ENCODE results near the gene PSMA3. TPM values are rescaled to one million over a fixed set of nuclear protein-coding genes. Genes with fewer than 3 reads are reported as not detected.

The PSMA3 gene
- 100 to 1,000 TPM; 233 to 245 TPM for total RNA-seq

GRCh38 chr14:58244556-58245387 is at the start of gene PSMA3:
Gene PSMA3, plus strand, starts transcription at chr14:58244843. Its CDS starts 78 bp downstream, at chr14:58244921.
- Mint-ChIP-seq H3K4me1 (peaks cover 41% of the 10 kb centered on the region), H3K4me3 (peak within 1 kb of the TSS; percentile 95), H3K36me3 (ENCODE audit: low read depth) (peaks cover 16% of the 10 kb centered on the region), H3K27ac (peak within 1 kb of the TSS; percentile 98), H3K27me3 (no peaks in the 10 kb centered on the region), H3K9me3 (no peaks in the 10 kb centered on the region)
- DNase-seq, result peak; percentile 98
- ChIA-PET CTCF (interaction anchor here (1.1 to 1.4 kb wide), 2 partner anchors 10 kb away, joined by 3 read pairs; no protein-coding TSS in a partner anchor), POLR2A (no interaction called here)

DNA sequence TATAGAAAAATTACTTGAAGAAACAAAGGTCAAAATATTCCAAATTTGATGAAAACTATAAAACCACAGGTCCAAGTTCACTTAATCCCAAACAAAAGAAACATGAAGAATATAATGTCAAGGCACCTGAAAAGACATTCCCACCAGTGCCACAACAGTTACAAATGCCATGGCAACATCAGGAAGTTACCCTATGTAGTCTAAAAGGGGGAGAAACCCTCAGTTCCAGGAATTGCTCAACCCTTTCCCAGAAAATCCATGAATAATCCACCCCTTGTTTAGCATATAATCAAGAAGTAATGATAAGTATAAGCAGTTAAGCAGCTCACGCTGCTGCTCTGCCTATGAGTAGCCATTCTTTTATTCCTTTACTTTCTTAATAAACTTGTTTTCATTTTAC is 48.4 kb upstream of the PSMA3 start:
- CTCF ChIA-PET, result interaction anchor here (0.6 kb wide), 3 partner anchors 53 to 1620 kb away, joined by 3 read pairs; no protein-coding TSS in a partner anchor
- no peak overlapping the region for H3K4me3 Mint-ChIP-seq

DNA sequence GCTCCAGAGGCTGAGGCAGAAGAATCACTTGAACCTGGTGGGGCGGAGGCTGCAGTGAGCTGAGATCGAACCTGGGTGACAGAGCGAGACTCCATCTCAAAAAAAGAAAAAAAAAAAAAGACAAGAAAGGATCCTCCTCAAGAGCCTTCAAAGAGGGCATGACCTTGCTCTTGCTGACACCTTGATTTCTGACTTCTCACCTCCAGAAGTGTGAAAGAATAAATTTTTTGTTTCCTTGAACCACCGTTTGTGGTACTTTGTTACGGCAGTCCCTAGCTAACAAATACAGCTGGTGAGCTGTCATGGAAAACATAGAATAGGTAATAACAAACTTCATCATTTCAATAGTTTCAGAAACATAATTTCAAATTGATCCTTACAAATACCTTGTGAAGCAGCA is 46.6 kb upstream of the PSMA3 start:
- H3K27me3 Mint-ChIP-seq, result no peaks in the 10 kb centered on the region

More for the DNA sequence above, 48.4 kb upstream of the PSMA3 start:
- Mint-ChIP-seq H3K4me1 (peaks cover 19% of the 10 kb centered on the region), H3K27me3 (no peaks in the 10 kb centered on the region), H3K36me3 (ENCODE audit: low read depth) (no peaks in the 10 kb centered on the region), H3K9me3 (no peaks in the 10 kb centered on the region), H3K27ac (no peak overlapping the region)
- POLR2A ChIA-PET, result no interaction called here
- no peak for DNase-seq

DNA sequence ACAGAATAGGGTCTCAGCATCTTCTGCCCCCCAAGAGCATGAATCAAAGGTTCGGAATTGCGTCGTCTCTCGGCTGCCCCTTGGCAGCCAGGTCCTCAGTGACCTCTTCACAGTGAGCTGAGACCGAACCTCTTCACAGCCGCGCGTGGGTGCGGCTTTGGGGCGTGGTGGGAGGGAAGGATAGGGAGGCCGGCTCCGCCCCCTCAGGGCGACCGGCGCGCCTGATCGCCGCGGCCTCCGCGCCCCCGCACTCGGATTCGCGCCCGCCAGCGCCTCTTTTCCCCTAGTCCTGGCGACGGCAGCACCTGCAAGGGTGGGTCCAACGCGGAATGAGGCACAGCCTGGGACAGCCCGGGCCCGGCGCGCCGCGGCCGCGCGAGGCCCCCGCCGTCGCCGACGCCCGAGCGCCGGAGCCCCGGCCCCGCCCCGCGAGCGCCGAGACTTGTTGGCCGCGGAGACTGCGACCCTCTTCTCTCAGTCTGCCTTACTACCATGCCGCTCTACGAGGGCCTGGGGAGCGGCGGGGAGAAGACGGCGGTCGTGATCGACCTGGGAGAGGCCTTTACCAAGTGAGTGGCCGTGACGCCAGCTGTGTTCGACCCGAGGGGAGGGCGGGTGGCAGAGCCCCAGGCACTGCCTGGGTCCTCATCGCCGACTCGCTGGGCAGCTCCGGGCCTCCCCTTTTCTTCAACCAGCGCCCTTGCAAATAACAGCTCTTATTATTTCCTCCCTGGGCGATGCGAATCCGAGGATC is 44.7 kb upstream of the PSMA3 start, which contains the start of gene ACTR10:
Gene ACTR10 (plus strand): TSS at position 424 of the 754 bp plus-strand sequence. CDS start 69 bp downstream, at position 493.
- peak within 1 kb of the TSS; percentile 98 for H3K27ac Mint-ChIP-seq
- H3K4me1 Mint-ChIP-seq, result peaks cover 30% of the 10 kb centered on the region
- ChIA-PET POLR2A (interaction anchor here (0.6 kb wide), 1 partner anchor 182 kb away, joined by 9 read pairs; no protein-coding TSS in a partner anchor), CTCF (interaction anchor here (0.8 to 1.5 kb wide), 2 partner anchors 27 to 98 kb away, joined by 3 to 4 read pairs; partner anchors contain the start of gene ARID4A)
- H3K27me3 Mint-ChIP-seq, result no peaks in the 10 kb centered on the region
- peak within 1 kb of the TSS; percentile 96 for H3K4me3 Mint-ChIP-seq
- peaks cover 5% of the 10 kb centered on the region for H3K36me3 Mint-ChIP-seq (ENCODE audit: low read depth)
- DNase-seq, result peak; percentile 84
- H3K9me3 Mint-ChIP-seq, result no peaks in the 10 kb centered on the region

More for the DNA sequence above, 46.6 kb upstream of the PSMA3 start:
- no peak overlapping the region for H3K4me3 Mint-ChIP-seq
- H3K9me3 Mint-ChIP-seq, result no peaks in the 10 kb centered on the region
- peaks cover 29% of the 10 kb centered on the region for H3K4me1 Mint-ChIP-seq
- POLR2A ChIA-PET, result no interaction called here
- CTCF ChIA-PET, result interaction anchor here (0.6 to 1.4 kb wide), 2 partner anchors 21 to 479 kb away, joined by 3 read pairs; no protein-coding TSS in a partner anchor
- H3K36me3 Mint-ChIP-seq (ENCODE audit: low read depth), result peaks cover 2% of the 10 kb centered on the region
- DNase-seq, result no peak
- no peak overlapping the region for H3K27ac Mint-ChIP-seq

DNA sequence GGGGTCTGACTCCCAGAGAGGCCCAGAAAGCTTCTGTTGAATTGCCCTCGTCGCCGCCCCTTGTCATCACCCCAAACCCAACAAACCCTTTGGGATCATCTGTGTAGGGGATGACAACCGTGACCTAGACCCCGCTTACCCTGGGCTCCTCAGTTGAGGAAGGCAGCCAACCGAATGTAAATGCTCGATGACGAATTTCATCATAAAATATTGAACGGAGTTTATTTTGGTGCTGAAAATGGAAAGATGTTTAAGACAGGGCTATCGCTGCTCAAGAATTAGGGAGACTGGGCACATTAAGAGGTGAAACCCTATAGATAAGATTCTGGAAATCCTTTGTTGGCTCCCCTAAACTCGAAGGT is 44.2 kb upstream of the PSMA3 start:
- Mint-ChIP-seq H3K4me1 (peaks cover 30% of the 10 kb centered on the region), H3K27ac (peak overlapping the region; percentile 98), H3K4me3 (peak overlapping the region; percentile 96), H3K9me3 (no peaks in the 10 kb centered on the region), H3K27me3 (no peaks in the 10 kb centered on the region), H3K36me3 (ENCODE audit: low read depth) (peaks cover 5% of the 10 kb centered on the region)
- ChIA-PET POLR2A (no interaction called here), CTCF (interaction anchor here (0.8 to 1.5 kb wide), 2 partner anchors 26 to 98 kb away, joined by 3 to 4 read pairs; partner anchors contain the start of gene ARID4A)
- no peak for DNase-seq

DNA sequence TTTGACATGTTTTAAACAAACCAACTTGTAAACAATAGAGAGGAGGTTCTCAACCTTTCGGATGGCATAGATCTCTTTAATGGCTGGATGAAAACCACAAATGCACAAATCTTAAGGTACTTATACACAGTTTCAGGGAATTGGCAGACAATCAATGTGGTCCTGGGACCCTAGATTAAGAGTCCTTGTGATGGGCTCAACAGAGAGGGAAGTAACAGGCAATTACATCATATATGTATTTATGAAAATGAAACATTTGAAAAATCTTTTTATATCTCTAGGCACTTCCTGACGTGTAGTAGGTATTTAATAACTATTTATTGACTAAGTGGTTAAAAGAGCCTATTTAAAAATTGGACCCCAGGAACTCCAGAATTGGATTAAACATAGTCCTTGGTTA is 43.8 kb upstream of the PSMA3 start:
- Mint-ChIP-seq H3K36me3 (ENCODE audit: low read depth) (peaks cover 5% of the 10 kb centered on the region), H3K9me3 (no peaks in the 10 kb centered on the region), H3K27me3 (no peaks in the 10 kb centered on the region), H3K4me1 (peaks cover 30% of the 10 kb centered on the region), H3K27ac (peak overlapping the region; percentile 98), H3K4me3 (peak overlapping the region; percentile 96)
- DNase-seq, result no peak
- ChIA-PET POLR2A (no interaction called here), CTCF (no interaction called here)

GRCh38 chr14:58213176-58213575 is 31.5 kb upstream of the PSMA3 start:
- H3K27me3 Mint-ChIP-seq, result no peaks in the 10 kb centered on the region

DNA sequence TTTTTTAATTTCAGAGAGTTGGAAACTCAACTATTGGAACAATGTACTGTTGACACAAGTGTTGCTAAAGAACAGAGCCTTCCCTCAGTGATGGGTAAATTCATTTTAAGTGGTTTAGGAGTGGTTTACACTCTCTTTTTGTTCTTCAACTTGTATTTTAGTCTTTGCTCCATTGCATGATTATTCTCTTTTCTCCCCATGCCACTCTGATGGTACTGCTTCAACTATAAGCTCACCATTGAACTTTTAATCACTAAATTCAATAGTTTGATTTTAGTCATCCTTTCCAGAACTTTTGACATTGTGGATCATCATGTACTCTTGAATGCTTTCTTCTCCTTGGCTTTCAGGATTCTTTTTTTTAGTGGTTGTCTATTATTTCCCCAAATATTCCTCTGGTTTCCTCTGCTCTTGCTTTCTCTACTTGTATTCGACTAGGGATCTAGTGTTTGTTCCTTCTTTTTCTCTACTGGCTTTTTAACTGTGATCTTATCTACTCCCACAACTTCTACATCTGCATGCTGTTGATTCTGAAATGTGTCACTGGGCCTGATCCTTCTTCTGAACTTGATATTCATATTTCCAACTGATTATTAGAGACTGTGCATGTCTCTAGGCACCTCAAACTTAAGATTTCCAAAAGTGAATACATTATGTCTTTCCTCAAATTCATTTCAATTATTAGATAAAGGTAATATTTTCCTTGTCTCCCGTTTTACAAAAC is 29.3 kb upstream of the PSMA3 start:
- Mint-ChIP-seq H3K9me3 (peaks cover 2% of the 10 kb centered on the region), H3K36me3 (ENCODE audit: low read depth) (peaks cover 34% of the 10 kb centered on the region), H3K27me3 (no peaks in the 10 kb centered on the region), H3K4me1 (peaks cover 3% of the 10 kb centered on the region), H3K27ac (no peak overlapping the region), H3K4me3 (no peak overlapping the region)
- ChIA-PET CTCF (interaction anchor here (1.5 kb wide), 1 partner anchor 12 kb away, joined by 3 read pairs; no protein-coding TSS in a partner anchor), POLR2A (no interaction called here)
- DNase-seq, result no peak

More at GRCh38 chr14:58213176-58213575, 31.5 kb upstream of the PSMA3 start:
- Mint-ChIP-seq H3K27ac (no peak overlapping the region), H3K9me3 (peaks cover 2% of the 10 kb centered on the region), H3K36me3 (ENCODE audit: low read depth) (peaks cover 43% of the 10 kb centered on the region), H3K4me3 (no peak overlapping the region), H3K4me1 (peaks cover 3% of the 10 kb centered on the region)
- ChIA-PET CTCF (no interaction called here), POLR2A (no interaction called here)
- DNase-seq, result no peak

DNA sequence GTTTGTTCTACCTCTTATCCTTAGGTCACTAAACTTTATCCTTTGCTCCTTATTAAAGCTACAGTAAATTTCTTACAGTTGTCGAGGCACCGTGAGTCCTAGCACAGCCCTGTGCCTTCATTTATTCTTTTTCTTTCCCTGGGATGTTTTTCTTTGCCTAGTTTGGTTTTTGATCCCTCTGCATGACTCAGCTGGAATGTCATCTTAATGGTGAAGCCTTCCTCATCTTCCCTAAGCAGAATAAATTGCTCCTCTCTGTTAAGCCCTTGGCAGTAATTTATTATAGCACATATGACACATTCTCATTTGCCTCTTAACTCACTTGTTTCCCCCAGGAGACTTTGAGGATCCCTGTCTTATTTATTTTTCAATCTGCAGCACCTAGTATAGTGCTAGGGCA is 28.1 kb upstream of the PSMA3 start:
- CTCF ChIA-PET, result interaction anchor here (0.6 kb wide), 1 partner anchor 76 kb away, joined by 5 read pairs; no protein-coding TSS in a partner anchor
- DNase-seq, result no peak
- Mint-ChIP-seq H3K9me3 (peaks cover 2% of the 10 kb centered on the region), H3K27ac (no peak overlapping the region), H3K4me1 (peaks cover 3% of the 10 kb centered on the region), H3K36me3 (ENCODE audit: low read depth) (peaks cover 30% of the 10 kb centered on the region), H3K27me3 (no peaks in the 10 kb centered on the region), H3K4me3 (no peak overlapping the region)
- POLR2A ChIA-PET, result no interaction called here

GRCh38 chr14:58227096-58227819 is 17.4 kb upstream of the PSMA3 start:
- CTCF ChIA-PET, result interaction anchor here (0.8 to 0.9 kb wide), 2 partner anchors 12 to 27 kb away, joined by 3 to 4 read pairs; partner anchors contain the start of gene ACTR10
- Mint-ChIP-seq H3K9me3 (no peaks in the 10 kb centered on the region), H3K27me3 (no peaks in the 10 kb centered on the region), H3K36me3 (ENCODE audit: low read depth) (peaks cover 10% of the 10 kb centered on the region), H3K4me3 (no peak overlapping the region), H3K4me1 (no peaks in the 10 kb centered on the region), H3K27ac (no peak overlapping the region)
- DNase-seq, result no peak
- POLR2A ChIA-PET, result interaction anchor here (0.6 kb wide), 1 partner anchor 122 kb away, joined by 3 read pairs; no protein-coding TSS in a partner anchor

GRCh38 chr14:58238252-58239243 is 6.1 kb upstream of the PSMA3 start:
- H3K27me3 Mint-ChIP-seq, result no peaks in the 10 kb centered on the region
- CTCF ChIA-PET, result no interaction called here
- no peak overlapping the region for H3K4me3 Mint-ChIP-seq

More at GRCh38 chr14:58238252-58239243, 6.1 kb upstream of the PSMA3 start:
- Mint-ChIP-seq H3K4me1 (peaks cover 17% of the 10 kb centered on the region), H3K36me3 (ENCODE audit: low read depth) (peaks cover 3% of the 10 kb centered on the region), H3K9me3 (no peaks in the 10 kb centered on the region), H3K27ac (no peak overlapping the region)
- no peak for DNase-seq
- POLR2A ChIA-PET, result no interaction called here

Measured in activated CD4-positive, alpha-beta T cell treated with anti-CD3 and anti-CD28 coated beads, Interleukin-2, amount 10 ng/mL, durations not matched to agents 7 days and 5 days (primary cell).